ENCODE measurements around the gene OSTF1.

- TF ChIP-seq, protein P1, sequence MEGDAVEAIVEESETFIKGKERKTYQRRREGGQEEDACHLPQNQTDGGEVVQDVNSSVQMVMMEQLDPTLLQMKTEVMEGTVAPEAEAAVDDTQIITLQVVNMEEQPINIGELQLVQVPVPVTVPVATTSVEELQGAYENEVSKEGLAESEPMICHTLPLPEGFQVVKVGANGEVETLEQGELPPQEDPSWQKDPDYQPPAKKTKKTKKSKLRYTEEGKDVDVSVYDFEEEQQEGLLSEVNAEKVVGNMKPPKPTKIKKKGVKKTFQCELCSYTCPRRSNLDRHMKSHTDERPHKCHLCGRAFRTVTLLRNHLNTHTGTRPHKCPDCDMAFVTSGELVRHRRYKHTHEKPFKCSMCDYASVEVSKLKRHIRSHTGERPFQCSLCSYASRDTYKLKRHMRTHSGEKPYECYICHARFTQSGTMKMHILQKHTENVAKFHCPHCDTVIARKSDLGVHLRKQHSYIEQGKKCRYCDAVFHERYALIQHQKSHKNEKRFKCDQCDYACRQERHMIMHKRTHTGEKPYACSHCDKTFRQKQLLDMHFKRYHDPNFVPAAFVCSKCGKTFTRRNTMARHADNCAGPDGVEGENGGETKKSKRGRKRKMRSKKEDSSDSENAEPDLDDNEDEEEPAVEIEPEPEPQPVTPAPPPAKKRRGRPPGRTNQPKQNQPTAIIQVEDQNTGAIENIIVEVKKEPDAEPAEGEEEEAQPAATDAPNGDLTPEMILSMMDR (IDR thresholded peaks at IDR 0.05), result no peak
- TF ChIP-seq ELF4 (CRISPR knock-in tag; IDR thresholded peaks at IDR 0.05; ENCODE audit: low read depth) (no peak), KAT7 (CRISPR knock-in tag; IDR thresholded peaks at IDR 0.05; ENCODE audit: borderline replicate concordance) (no peak), ESRRA (CRISPR knock-in tag; IDR thresholded peaks at IDR 0.05; ENCODE audit: borderline replicate concordance) (no peak), AFF4 (CRISPR knock-in tag; IDR thresholded peaks at IDR 0.05; ENCODE audit: borderline replicate concordance) (no peak), ATF6 (CRISPR knock-in tag; IDR thresholded peaks at IDR 0.05) (no peak), SP1 (CRISPR knock-in tag; conservative IDR thresholded peaks at IDR 0.05) (no peak), TEAD4 (CRISPR knock-in tag; IDR thresholded peaks at IDR 0.05) (no peak)
Measured at GRCh38 chr9:75184471-75184870, 96.2 kb downstream of the OSTF1 start.

All from WTC11 (cell line).